ENCODE results near the gene LRIG1.

DNA sequence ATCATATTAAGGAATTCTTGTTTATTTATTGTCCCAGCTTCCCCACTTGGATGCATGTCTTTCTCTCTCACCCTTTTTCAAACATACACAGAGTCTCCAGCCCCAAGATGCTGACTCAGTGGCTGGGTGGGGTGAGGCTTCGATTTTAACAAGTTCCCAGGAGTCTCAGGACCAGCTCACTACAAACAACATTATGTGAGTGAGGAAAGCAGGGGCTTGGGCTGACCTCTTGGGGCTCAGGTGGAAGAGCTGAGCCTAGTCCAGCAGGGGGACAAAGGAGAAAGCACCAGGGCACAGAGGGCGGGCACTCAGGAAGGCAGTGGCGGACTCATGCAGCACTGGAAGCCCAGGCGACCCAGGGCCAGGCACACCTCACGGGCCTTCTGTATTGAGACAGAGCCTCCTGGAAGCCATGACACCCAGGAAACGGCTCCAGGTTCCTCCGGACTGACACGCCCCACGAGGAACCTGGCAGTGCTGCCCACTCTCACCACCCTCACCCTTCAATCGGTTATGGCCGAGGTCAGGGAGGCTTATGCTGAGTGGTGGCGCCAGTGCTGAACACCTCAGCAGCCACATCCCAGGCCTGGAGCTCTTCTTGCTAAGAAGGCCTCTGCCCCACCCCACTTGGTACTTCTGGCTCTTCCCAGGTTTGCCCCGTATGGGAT is 97.4 kb downstream of the LRIG1 start:
- TF ChIP-seq CTCF (IDR thresholded peaks at IDR 0.05) (no peak), EP300 (IDR thresholded peaks at IDR 0.05) (no peak)

Measured in sigmoid colon (tissue), 4 donors.